Tibial nerve (tissue), 4 donors: ENCODE data around the gene TM4SF1. TPM values are rescaled to one million over a fixed set of nuclear protein-coding genes. Genes with fewer than 3 reads are reported as not detected.

ENCODE experiments used
- DNase-seq, 2 donors: peaks; one replicate each; pipeline ENCODE4 v3.0.0-alpha.2; 2019; ENCODE audit warnings: low spot score in 2 of 2
- H3K27ac ChIP-seq, 4 donors: fragments of 200-600 bp; sonication (generic) in 3 of 4; one replicate each; pipeline ENCODE4 v1.5.1; 2017 to 2019; ENCODE audit warnings: mild to moderate bottlenecking in 1 of 4
- H3K27me3 ChIP-seq, 2 donors: fragments of 200-600 bp; sonication (generic) in 1 of 2; one replicate each; pipeline versions ENCODE4 v1.5.1 to v1.6.0; 2017 to 2019
- H3K36me3 ChIP-seq, 3 donors: fragments of 200-600 bp; sonication (generic); one replicate each; pipeline ENCODE4 v1.5.1; 2018 to 2019
- H3K4me1 ChIP-seq, 4 donors: fragments of 200-600 bp; sonication (generic) in 3 of 4; one replicate each; pipeline ENCODE4 v1.5.1; 2017 to 2019
- H3K4me3 ChIP-seq, 4 donors: fragments of 200-600 bp; sonication (generic) in 3 of 4; one replicate each; pipeline ENCODE4 v1.5.1; 2017 to 2019; ENCODE audit warnings: mild to moderate bottlenecking in 1 of 4, moderate library complexity in 1 of 4
- H3K9me3 ChIP-seq, 4 donors: fragments of 200-600 bp; sonication (generic) in 3 of 4; one replicate each; pipeline ENCODE4 v1.5.1; 2017 to 2019
- EP300 ChIP-seq, 2 donors: sonication (generic); formaldehyde crosslinking; IDR thresholded peaks; one replicate each; pipeline ENCODE4 v1.6.1; 2017; ENCODE audit warnings: antibody characterized with exemption in 2 of 2, mild to moderate bottlenecking in 1 of 2
- POLR2A ChIP-seq, 2 donors: fragments of 450-650 bp; IDR thresholded peaks; one replicate each; pipeline ENCODE4 v1.6.1; 2017; ENCODE audit warnings: antibody characterized with exemption in 2 of 2, mild to moderate bottlenecking in 2 of 2, moderate library complexity in 2 of 2
- WGBS, 2 donors: methylation state at CpG; one replicate each; pipeline ENCODE4 v1.1.5; 2018; 5-methylcytosine and 5-hydroxymethylcytosine counted together
- total RNA-seq, 4 donors: library from RNA; depleted of rRNA; stranded (reverse); fragments of >200 nt; gene quantifications; one replicate each; pipeline ENCODE4 v1.1.0, GENCODE V29; 2016
- TF ChIP-seq, protein P1 (sequence below), 5 experiments: fragments of 200-600 bp in 3 of 5; fragments of 450-650 bp in 2 of 5; sonication (generic) in 3 of 5; IDR thresholded peaks; one replicate each; pipeline ENCODE4 v1.5.1; 2016 to 2019; ENCODE audit warnings: antibody characterized with exemption in 5 of 5, mild to moderate bottlenecking in 3 of 5, moderate library complexity in 2 of 5

The TM4SF1 gene
- total RNA-seq, 4 donors from 2014 or later: 132 to 264 (median 169) TPM

DNA sequence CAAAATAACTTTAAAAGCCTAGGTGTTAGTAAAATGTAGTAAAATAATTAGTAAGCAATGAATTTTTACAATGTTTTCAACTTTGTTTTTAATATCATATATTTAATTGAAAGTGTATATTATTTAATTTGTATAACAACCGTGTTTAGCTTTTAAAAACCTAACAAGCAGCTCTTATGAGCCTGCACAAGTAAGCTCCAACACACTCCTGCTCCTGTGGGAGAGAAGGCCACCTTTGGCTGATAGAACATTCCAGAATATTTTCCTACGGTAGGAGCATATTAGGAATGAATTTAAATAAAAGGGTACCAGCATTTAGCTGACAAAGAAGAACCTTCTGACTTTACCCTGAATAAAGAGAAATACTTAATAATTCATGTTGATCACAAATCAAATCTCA, 40.3 kb upstream of the TM4SF1 start:
- Histone ChIP-seq H3K4me1 (peaks cover 0 to 13% (median 6%) of the 10 kb centered on the region in 4 donors), H3K4me3 (no peak overlapping the region), H3K27me3 (no peaks in the 10 kb centered on the region), H3K9me3 (no peaks in the 10 kb centered on the region), H3K27ac (no peak overlapping the region), H3K36me3 (no peaks in the 10 kb centered on the region)
- WGBS, 2 donors: 76 to 78% methylated on average over 2 of the region's 2 CpGs
- DNase-seq: no peak
- TF ChIP-seq EP300 (IDR thresholded peaks at IDR 0.05) (no peak), POLR2A (IDR thresholded peaks at IDR 0.05) (no peak)
- TF ChIP-seq, protein P1, sequence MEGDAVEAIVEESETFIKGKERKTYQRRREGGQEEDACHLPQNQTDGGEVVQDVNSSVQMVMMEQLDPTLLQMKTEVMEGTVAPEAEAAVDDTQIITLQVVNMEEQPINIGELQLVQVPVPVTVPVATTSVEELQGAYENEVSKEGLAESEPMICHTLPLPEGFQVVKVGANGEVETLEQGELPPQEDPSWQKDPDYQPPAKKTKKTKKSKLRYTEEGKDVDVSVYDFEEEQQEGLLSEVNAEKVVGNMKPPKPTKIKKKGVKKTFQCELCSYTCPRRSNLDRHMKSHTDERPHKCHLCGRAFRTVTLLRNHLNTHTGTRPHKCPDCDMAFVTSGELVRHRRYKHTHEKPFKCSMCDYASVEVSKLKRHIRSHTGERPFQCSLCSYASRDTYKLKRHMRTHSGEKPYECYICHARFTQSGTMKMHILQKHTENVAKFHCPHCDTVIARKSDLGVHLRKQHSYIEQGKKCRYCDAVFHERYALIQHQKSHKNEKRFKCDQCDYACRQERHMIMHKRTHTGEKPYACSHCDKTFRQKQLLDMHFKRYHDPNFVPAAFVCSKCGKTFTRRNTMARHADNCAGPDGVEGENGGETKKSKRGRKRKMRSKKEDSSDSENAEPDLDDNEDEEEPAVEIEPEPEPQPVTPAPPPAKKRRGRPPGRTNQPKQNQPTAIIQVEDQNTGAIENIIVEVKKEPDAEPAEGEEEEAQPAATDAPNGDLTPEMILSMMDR (IDR thresholded peaks at IDR 0.05): no peak

DNA sequence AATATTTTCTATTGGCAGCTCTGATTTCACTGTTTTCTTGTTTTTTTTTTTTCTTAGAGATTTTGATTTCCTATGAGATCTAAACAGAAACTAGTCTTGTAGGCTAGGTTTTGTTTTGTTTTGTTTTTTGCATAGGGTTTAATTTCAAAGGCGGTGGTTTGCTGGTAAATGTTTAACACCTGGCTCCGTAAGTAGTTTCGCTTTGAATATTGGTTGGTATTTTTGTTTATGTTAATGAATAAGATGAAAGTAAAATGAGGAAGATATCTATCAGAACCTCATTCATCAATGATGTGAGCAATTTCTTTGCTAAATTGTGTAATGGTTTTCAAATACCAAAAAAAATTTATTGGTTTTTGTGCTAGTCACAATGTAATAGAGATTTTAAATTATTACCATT, 39.7 kb upstream of the TM4SF1 start:
- Histone ChIP-seq H3K27me3 (no peaks in the 10 kb centered on the region), H3K9me3 (no peaks in the 10 kb centered on the region), H3K4me1 (peaks cover 0 to 17% (median 7%) of the 10 kb centered on the region in 4 donors), H3K27ac (no peak overlapping the region), H3K36me3 (no peaks in the 10 kb centered on the region), H3K4me3 (no peak overlapping the region)
- no peak for DNase-seq
- TF ChIP-seq POLR2A (IDR thresholded peaks at IDR 0.05): no peak
- TF ChIP-seq, protein P1 (IDR thresholded peaks at IDR 0.05): no peak
- no peak for TF ChIP-seq EP300 (IDR thresholded peaks at IDR 0.05)
- 95% methylated on average over 3 of the region's 3 CpGs for WGBS, 2 donors

DNA sequence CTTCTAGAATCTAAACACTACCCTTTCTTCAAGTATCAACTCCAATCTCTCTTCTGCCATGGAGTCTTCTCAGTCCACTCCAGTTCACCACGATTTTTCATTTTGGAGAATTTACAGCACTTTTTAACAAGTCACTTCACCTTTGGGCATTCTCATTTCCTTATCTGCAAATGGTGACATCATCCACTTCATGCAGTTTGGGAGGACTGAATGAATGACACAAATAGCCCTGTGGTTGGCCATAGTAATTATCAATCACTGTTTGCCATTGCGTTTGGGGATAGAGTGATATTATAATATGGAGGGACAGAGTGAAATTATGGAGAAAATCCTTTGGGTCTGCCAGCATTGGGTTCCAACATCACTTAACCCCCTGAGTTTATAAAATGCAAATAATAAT, 38.0 kb upstream of the TM4SF1 start:
- DNase-seq: no peak
- Histone ChIP-seq H3K36me3 (no peaks in the 10 kb centered on the region), H3K4me1 (peaks cover 0 to 21% (median 8%) of the 10 kb centered on the region in 4 donors), H3K27me3 (no peaks in the 10 kb centered on the region), H3K27ac (peak overlapping the region in 3 of 4 donors; percentile 51 to 84 (median 83)), H3K9me3 (no peaks in the 10 kb centered on the region), H3K4me3 (no peak overlapping the region)
- TF ChIP-seq, protein P1 (IDR thresholded peaks at IDR 0.05): no peak
- TF ChIP-seq EP300 (IDR thresholded peaks at IDR 0.05) (no peak), POLR2A (IDR thresholded peaks at IDR 0.05) (no peak)
- 87 to 89% methylated on average over 2 of the region's 2 CpGs for WGBS, 2 donors

DNA sequence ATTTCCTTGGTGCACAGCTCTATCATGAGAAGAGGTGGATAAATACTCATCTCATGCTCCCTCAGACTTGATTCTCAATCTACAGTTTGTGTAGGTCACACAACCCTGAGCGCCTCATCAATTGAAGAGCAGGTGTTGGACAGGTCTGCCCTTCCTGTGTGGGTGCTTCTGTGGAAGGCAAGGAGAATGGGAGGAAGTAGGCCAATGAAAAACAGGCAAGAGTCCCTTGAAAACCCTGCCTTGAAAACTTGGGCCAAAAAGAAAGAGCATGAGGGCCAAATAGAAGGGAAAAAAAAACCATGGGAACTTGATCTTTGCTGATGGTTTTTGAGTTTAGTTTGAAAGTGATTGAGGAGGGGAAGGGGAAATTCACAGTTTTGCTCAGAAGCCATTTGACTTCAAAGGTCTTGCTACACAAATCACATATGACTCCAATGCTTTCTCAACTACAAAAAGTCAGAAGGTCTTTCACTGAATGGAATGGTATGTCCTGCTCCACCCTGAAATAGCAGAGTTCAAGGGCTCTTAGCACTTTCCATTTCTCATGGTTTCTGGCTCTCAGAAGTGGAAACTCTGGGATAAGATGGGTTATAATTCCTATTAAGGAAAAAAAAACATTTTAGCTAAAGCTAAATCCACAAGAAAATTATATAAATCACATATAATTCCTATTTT, 37.2 kb upstream of the TM4SF1 start:
- H3K27me3 ChIP-seq: no peaks in the 10 kb centered on the region
- no peaks in the 10 kb centered on the region for H3K9me3 ChIP-seq
- H3K27ac ChIP-seq: peak overlapping the region in 3 of 4 donors; percentile 51 to 84 (median 83)
- no peaks in the 10 kb centered on the region for H3K36me3 ChIP-seq
- 75 to 88% methylated on average over 1 of the region's 1 CpG for WGBS, 2 donors
- peaks cover 0 to 21% (median 8%) of the 10 kb centered on the region in 4 donors for H3K4me1 ChIP-seq
- no peak overlapping the region for H3K4me3 ChIP-seq
- DNase-seq: no peak
- TF ChIP-seq, protein P1 (IDR thresholded peaks at IDR 0.05): no peak
- peak; percentile 75 to 80 for TF ChIP-seq EP300 (IDR thresholded peaks at IDR 0.05)
- no peak for TF ChIP-seq POLR2A (IDR thresholded peaks at IDR 0.05)

DNA sequence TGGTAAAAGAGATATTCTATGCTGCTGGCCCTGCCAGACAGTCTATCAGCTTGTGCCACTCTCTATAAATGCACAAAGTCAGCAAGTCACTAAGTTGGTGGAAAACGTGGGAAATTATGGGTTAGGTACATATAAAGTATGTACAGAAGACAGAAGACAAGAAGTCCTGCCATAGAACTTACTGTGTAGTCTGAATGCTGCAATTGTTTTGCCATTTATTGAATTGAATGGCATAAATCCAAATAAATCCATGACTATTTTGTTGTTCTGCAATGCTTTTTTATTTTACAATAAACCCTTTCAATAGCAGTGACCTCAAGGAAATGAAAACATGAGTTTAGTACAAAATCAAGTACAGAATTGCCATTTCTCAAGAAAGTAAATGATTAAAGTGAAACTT, 34.1 kb upstream of the TM4SF1 start:
- no peaks in the 10 kb centered on the region for H3K9me3 ChIP-seq
- no peak for DNase-seq
- TF ChIP-seq, protein P1 (IDR thresholded peaks at IDR 0.05): no peak
- TF ChIP-seq POLR2A (IDR thresholded peaks at IDR 0.05): no peak
- TF ChIP-seq EP300 (IDR thresholded peaks at IDR 0.05): peak in 1 of 2 donors; percentile 12
- 16 to 20% methylated on average over 1 of the region's 1 CpG for WGBS, 2 donors
- H3K4me1 ChIP-seq: peaks cover 0 to 21% (median 8%) of the 10 kb centered on the region in 4 donors
- H3K27ac ChIP-seq: no peak overlapping the region
- no peaks in the 10 kb centered on the region for H3K27me3 ChIP-seq
- no peaks in the 10 kb centered on the region for H3K36me3 ChIP-seq
- no peak overlapping the region for H3K4me3 ChIP-seq
